Duodenal mucosa (tissue), 2 donors: ENCODE results near the gene EVC.
"Not testable (repeated sequence)": the region's sequence is repeated elsewhere in the genome, so short reads cannot be mapped to it uniquely, and the experiment has no call there.

Source experiments
- H3K27ac ChIP-seq: one replicate; pipeline ENCODE4 v1.7.0; 2013; ENCODE audit warnings: low read depth, low read length
- H3K27me3 ChIP-seq, 2 donors: one replicate each; pipeline ENCODE4 v1.7.0; 2013; ENCODE audit warnings: low read length in 2 of 2, control low read depth in 1 of 2; ENCODE audit not compliant: insufficient read depth in 2 of 2, control insufficient read depth in 1 of 2
- H3K36me3 ChIP-seq, 2 donors: one replicate each; pipeline ENCODE4 v1.7.0; 2013; ENCODE audit warnings: low read length in 2 of 2, control low read depth in 1 of 2; ENCODE audit not compliant: insufficient read depth in 2 of 2, control insufficient read depth in 1 of 2
- H3K4me1 ChIP-seq, 2 donors: one replicate each; pipeline ENCODE4 v1.7.0; 2013; ENCODE audit warnings: low read length in 2 of 2, control low read depth in 1 of 2; ENCODE audit not compliant: insufficient read depth in 2 of 2, control insufficient read depth in 1 of 2
- H3K4me3 ChIP-seq, 2 donors: one replicate each; pipeline ENCODE4 v1.7.0; 2013; ENCODE audit warnings: low read length in 2 of 2, low read depth in 1 of 2
- H3K9ac ChIP-seq, 2 donors: one replicate each; pipeline ENCODE4 v1.7.0; 2013; ENCODE audit warnings: low read length in 2 of 2, low read depth in 1 of 2
- H3K9me3 ChIP-seq, 2 donors: one replicate each; pipeline ENCODE4 v1.7.0; 2013; ENCODE audit warnings: low read length in 2 of 2, control low read depth in 1 of 2; ENCODE audit not compliant: control insufficient read depth in 1 of 2

Gene EVC

GRCh38 chr4:5809216-5809776 is 98.3 kb downstream of the EVC start:
- Histone ChIP-seq H3K9ac (no peak overlapping the region), H3K36me3 (no peaks in the 10 kb centered on the region)

GRCh38 chr4:5810151-5810550 is 99.2 kb downstream of the EVC start:
- Histone ChIP-seq H3K9me3 (no peaks in the 10 kb centered on the region), H3K27ac (no peak overlapping the region), H3K9ac (no peak overlapping the region), H3K27me3 (no peaks in the 10 kb centered on the region), H3K4me1 (no peaks in the 10 kb centered on the region), H3K4me3 (no peak overlapping the region), H3K36me3 (no peaks in the 10 kb centered on the region)

More at GRCh38 chr4:5809216-5809776, 98.3 kb downstream of the EVC start:
- Histone ChIP-seq H3K27me3 (no peaks in the 10 kb centered on the region), H3K27ac (no peak overlapping the region), H3K4me1 (no peaks in the 10 kb centered on the region), H3K9me3 (no peaks in the 10 kb centered on the region), H3K4me3 (no peak overlapping the region)

- no peaks in the 10 kb centered on the region for H3K27me3 ChIP-seq
- no peaks in the 10 kb centered on the region for H3K4me1 ChIP-seq
- H3K9ac ChIP-seq, result no peak overlapping the region
- no peaks in the 10 kb centered on the region for H3K36me3 ChIP-seq
- H3K9me3 ChIP-seq, result no peaks in the 10 kb centered on the region
- H3K27ac ChIP-seq, result no peak overlapping the region
- H3K4me3 ChIP-seq, result no peak overlapping the region
Observed at GRCh38 chr4:5810770-5811430, 99.9 kb downstream of the EVC start.

DNA sequence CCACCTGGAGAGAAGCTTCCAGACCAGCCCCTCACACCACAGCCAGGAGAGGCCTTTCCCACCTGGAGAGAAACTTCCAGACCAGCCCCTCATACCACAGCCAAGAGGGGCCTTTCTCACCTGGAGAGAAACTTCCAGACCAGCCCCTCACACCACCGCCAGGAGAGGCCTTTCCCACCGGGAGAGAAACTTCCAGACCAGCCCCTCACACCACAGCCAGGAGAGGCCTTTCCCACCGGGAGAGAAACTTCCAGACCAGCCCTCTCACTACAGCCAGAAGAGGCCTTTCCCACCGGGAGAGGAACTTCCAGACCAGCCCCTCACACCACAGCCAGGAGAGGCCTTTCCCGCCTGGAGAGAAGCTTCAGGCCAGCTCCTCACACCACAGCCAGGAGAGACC is 101.1 kb downstream of the EVC start:
- H3K9ac ChIP-seq, H3K27ac ChIP-seq, H3K27me3 ChIP-seq, H3K4me3 ChIP-seq, H3K4me1 ChIP-seq, H3K36me3 ChIP-seq, H3K9me3 ChIP-seq: not testable (repeated sequence)

DNA sequence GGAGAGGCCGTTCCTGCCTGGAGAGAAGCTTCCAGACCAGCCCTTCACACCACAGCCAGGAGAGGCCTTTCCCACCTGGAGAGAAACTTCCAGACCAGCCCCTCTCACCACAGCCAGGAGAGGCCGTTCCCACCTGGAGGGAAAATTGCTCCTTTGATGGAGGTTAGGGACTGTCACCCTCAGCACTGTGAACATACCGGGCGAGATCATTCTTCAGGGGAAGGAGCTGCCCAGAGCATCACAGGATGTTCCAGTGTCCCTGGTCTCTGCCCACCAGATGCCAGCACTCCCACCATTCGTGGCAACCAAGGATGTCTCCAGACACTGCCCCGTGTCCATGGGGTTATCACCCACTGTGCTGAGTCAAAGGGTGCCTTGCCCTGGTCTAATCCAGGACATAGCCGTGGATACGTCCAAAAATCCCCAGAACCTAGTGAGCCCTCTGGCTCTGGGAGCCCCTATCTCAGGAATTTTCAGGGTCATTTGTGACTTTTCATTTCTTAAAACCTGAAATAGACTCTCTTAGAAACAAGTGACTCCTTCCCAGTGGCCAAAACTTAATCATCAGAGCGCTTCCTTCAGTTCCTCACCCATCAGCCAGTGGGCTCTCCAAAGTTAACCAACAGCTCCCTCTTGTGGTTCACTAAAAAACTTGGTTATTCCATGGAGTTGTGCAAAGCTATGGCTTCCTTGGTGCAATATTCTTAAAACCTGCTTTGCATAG is 101.7 kb downstream of the EVC start:
- no peaks in the 10 kb centered on the region for H3K4me1 ChIP-seq
- no peak overlapping the region for H3K9ac ChIP-seq
- no peak overlapping the region for H3K4me3 ChIP-seq
- no peaks in the 10 kb centered on the region for H3K36me3 ChIP-seq
- H3K27me3 ChIP-seq, result no peaks in the 10 kb centered on the region
- H3K9me3 ChIP-seq, result no peaks in the 10 kb centered on the region
- no peak overlapping the region for H3K27ac ChIP-seq

- Histone ChIP-seq H3K4me1 (no peaks in the 10 kb centered on the region), H3K9me3 (no peaks in the 10 kb centered on the region), H3K36me3 (no peaks in the 10 kb centered on the region), H3K4me3 (no peak overlapping the region), H3K27ac (no peak overlapping the region), H3K9ac (no peak overlapping the region), H3K27me3 (no peaks in the 10 kb centered on the region)
Observed at GRCh38 chr4:5813882-5814255, 102.9 kb downstream of the EVC start.

- Histone ChIP-seq H3K9me3 (no peaks in the 10 kb centered on the region), H3K9ac (no peak overlapping the region), H3K4me1 (no peaks in the 10 kb centered on the region), H3K27ac (no peak overlapping the region), H3K36me3 (no peaks in the 10 kb centered on the region), H3K4me3 (no peak overlapping the region), H3K27me3 (no peaks in the 10 kb centered on the region)
Observed at GRCh38 chr4:5814421-5814820, 103.4 kb downstream of the EVC start.

GRCh38 chr4:5815641-5816040 is 104.6 kb downstream of the EVC start:
- H3K36me3 ChIP-seq, result no peaks in the 10 kb centered on the region

DNA sequence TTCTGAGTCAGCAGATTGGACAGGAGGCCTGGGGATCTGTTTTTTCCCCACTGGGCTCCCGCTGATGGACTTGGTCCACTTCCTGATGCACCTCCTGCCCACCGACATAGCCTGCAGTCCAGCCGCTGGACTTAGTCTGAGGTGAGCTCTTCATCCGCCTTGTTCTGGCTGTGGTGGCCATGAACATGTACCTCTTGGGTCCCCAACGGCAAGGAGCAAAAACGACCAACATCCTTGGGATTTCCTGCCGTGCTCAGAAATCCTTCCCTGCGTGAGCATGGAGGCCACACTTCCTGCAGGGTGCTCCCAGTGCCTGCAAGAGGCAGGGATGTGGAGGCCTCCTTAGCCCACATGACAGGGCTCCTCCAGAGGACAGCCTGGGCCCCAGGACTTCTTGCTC is 105.1 kb downstream of the EVC start:
- Histone ChIP-seq H3K4me3 (no peak overlapping the region), H3K27me3 (no peaks in the 10 kb centered on the region), H3K4me1 (no peaks in the 10 kb centered on the region), H3K9ac (no peak overlapping the region), H3K27ac (no peak overlapping the region), H3K36me3 (no peaks in the 10 kb centered on the region), H3K9me3 (no peaks in the 10 kb centered on the region)

More at GRCh38 chr4:5815641-5816040, 104.6 kb downstream of the EVC start:
- H3K9me3 ChIP-seq, result no peaks in the 10 kb centered on the region
- no peaks in the 10 kb centered on the region for H3K27me3 ChIP-seq
- H3K27ac ChIP-seq, result no peak overlapping the region
- H3K4me1 ChIP-seq, result no peaks in the 10 kb centered on the region
- H3K4me3 ChIP-seq, result no peak overlapping the region
- no peak overlapping the region for H3K9ac ChIP-seq

GRCh38 chr4:5816851-5817375 is 105.9 kb downstream of the EVC start:
- no peak overlapping the region for H3K9ac ChIP-seq
- no peaks in the 10 kb centered on the region for H3K36me3 ChIP-seq
- no peak overlapping the region for H3K4me3 ChIP-seq
- H3K9me3 ChIP-seq, result no peaks in the 10 kb centered on the region
- H3K27me3 ChIP-seq, result no peaks in the 10 kb centered on the region
- no peak overlapping the region for H3K27ac ChIP-seq
- no peaks in the 10 kb centered on the region for H3K4me1 ChIP-seq
